Measurements from ENCODE around the gene KRT1.

DNA sequence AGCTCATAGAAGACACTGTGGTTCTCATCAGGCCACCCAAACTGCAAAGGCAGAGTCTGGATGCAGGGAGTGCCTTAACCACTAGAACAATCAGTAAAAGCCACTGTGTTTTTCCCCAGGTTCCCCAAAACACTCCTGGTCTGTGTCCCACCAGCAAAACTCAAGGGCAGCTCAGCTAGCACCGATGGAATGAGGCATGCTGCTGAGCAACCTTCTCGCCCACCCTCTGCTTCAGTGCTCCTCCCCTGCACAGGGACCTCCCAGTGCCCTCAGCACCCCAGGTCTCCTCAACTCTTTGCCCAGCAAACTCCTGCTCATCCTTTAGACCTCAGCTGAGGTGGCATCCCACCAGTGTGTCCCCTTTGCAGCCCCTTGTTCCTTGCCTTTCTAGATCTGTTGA is 19.2 kb upstream of the KRT1 start:
- TF ChIP-seq, protein P1, sequence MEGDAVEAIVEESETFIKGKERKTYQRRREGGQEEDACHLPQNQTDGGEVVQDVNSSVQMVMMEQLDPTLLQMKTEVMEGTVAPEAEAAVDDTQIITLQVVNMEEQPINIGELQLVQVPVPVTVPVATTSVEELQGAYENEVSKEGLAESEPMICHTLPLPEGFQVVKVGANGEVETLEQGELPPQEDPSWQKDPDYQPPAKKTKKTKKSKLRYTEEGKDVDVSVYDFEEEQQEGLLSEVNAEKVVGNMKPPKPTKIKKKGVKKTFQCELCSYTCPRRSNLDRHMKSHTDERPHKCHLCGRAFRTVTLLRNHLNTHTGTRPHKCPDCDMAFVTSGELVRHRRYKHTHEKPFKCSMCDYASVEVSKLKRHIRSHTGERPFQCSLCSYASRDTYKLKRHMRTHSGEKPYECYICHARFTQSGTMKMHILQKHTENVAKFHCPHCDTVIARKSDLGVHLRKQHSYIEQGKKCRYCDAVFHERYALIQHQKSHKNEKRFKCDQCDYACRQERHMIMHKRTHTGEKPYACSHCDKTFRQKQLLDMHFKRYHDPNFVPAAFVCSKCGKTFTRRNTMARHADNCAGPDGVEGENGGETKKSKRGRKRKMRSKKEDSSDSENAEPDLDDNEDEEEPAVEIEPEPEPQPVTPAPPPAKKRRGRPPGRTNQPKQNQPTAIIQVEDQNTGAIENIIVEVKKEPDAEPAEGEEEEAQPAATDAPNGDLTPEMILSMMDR (IDR thresholded peaks at IDR 0.05), result no peak
- TF ChIP-seq EP300 (IDR thresholded peaks at IDR 0.05), result no peak

Measured in esophagus muscularis mucosa (tissue), 3 donors.